Activated CD4-positive, alpha-beta T cell treated with anti-CD3 and anti-CD28 coated beads, Interleukin-2, Interleukin-6, amounts not matched to agents 100 ng/mL and 50 ng/mL, durations not matched to agents 16 hours and 8 hours (primary cell): ENCODE data around the gene HSPA12A.

Experiments used
- DNase-seq: peaks from one replicate; pipeline ENCODE4 v3.0.0-alpha.2; 2020

Gene HSPA12A

GRCh38 chr10:116742367-116743265 lies at the start of gene HSPA12A:
HSPA12A (minus strand) TSS chr10:116742566; CDS start chr10:116742469, 97 bp downstream.
- peak; percentile 57 for DNase-seq

- no peak for DNase-seq
Measured at GRCh38 chr10:116791241-116791640, 48.9 kb upstream of the HSPA12A start.

- peak; percentile 82 for DNase-seq
Measured at GRCh38 chr10:116787893-116788665, 45.7 kb upstream of the HSPA12A start.

- DNase-seq: no peak
Measured at GRCh38 chr10:116787053-116787659, 44.8 kb upstream of the HSPA12A start.

GRCh38 chr10:116785867-116786266 lies 43.5 kb upstream of the HSPA12A start:
- no peak for DNase-seq

- DNase-seq: no peak
Measured at GRCh38 chr10:116785282-116785681, 42.9 kb upstream of the HSPA12A start.

GRCh38 chr10:116784651-116785050 lies 42.3 kb upstream of the HSPA12A start:
- DNase-seq: no peak

GRCh38 chr10:116784035-116784434 lies 41.7 kb upstream of the HSPA12A start:
- DNase-seq: no peak

- DNase-seq: no peak
Measured at GRCh38 chr10:116783011-116783655, 40.8 kb upstream of the HSPA12A start.

GRCh38 chr10:116781370-116781884 lies 39.1 kb upstream of the HSPA12A start:
- DNase-seq: no peak

GRCh38 chr10:116780691-116781205 lies 38.4 kb upstream of the HSPA12A start:
- DNase-seq: no peak

GRCh38 chr10:116779076-116779687 lies 36.8 kb upstream of the HSPA12A start:
- DNase-seq: no peak

- no peak for DNase-seq
Measured at GRCh38 chr10:116777006-116777405, 34.6 kb upstream of the HSPA12A start.

GRCh38 chr10:116775488-116776400 lies 33.4 kb upstream of the HSPA12A start:
- DNase-seq: no peak

GRCh38 chr10:116774728-116775151 lies 32.4 kb upstream of the HSPA12A start:
- no peak for DNase-seq

GRCh38 chr10:116772909-116773705 lies 30.7 kb upstream of the HSPA12A start:
- DNase-seq: no peak

- DNase-seq: no peak
Measured at GRCh38 chr10:116771959-116772585, 29.7 kb upstream of the HSPA12A start.

GRCh38 chr10:116771101-116771958 lies 29.0 kb upstream of the HSPA12A start:
- DNase-seq: no peak
